K562 (cell line): ENCODE data around the gene UNC50. TPM values are rescaled to one million over a fixed set of nuclear protein-coding genes. Genes with fewer than 3 reads are reported as not detected.

Source experiments
- ATAC-seq: fragments of 200-7000 bp; cut with Tn5 transposase; 3 replicates; pipeline ENCODE4 v1.9.1; 2020; ENCODE audit warnings: moderate library complexity
- BruUV-seq: library from RNA; stranded (reverse); fragments of 400-500 nt; replicated peaks from 2 replicates; lab custom pipeline; 2021; lab: Mats Ljungman, UMichigan
- CTCF ChIA-PET: fragments of 300-600 bp; formaldehyde crosslinking; extraction: SDS; loops from one replicate; lab custom pipeline; 2021; ENCODE audit warnings: low intra/inter-chr PET ratio; lab: Yijun Ruan, JAX
- POLR2A ChIA-PET: fragments of 300-600, 350-650 bp; sonication (Branson Sonifier 250); formaldehyde crosslinking; extraction: SDS; loops from one replicate; lab custom pipeline; 2021; ENCODE audit warnings: antibody characterized with exemption, inconsistent platforms; lab: Yijun Ruan, JAX
- DNase-seq, 4 experiments: peaks; one replicate each; pipeline versions ENCODE4 v3.0.0 to v3.0.0-alpha.2; 2011 to 2018; ENCODE audit warnings: low spot score in 3 of 4, mixed read lengths in 3 of 4; ENCODE audit errors: extremely low read depth in 1 of 4
- FAIRE-seq: peaks from 2 replicates; lab custom pipeline; 2011; peaks lifted over from hg19 to GRCh38; lab: Jason Lieb, UNC
- H2AFZ ChIP-seq: 2 replicates; pipeline ENCODE4 v1.6.0; 2011; ENCODE audit warnings: low read depth, low read length, control low read depth, inconsistent platforms
- H3K27ac ChIP-seq: fragments of 200-600 bp; 3 replicates; pipeline ENCODE4 v1.8.0; 2011; ENCODE audit warnings: low read depth, mild to moderate bottlenecking, control low read depth, inconsistent platforms, low read length, moderate library complexity, mixed read lengths; ENCODE audit errors: extremely low read depth
- H3K27me3 ChIP-seq, 2 experiments: fragments of 300-600 bp in 1 of 2; 2 replicates in 1 of 2; 3 replicates in 1 of 2; pipeline versions ENCODE4 v1.6.0 to v1.8.0; 2011; ENCODE audit warnings: inconsistent platforms in 2 of 2, low read length in 2 of 2, mild to moderate bottlenecking in 1 of 2, mixed read lengths in 1 of 2, moderate library complexity in 1 of 2; ENCODE audit not compliant: control insufficient read depth in 2 of 2, insufficient read depth in 2 of 2
- H3K36me3 ChIP-seq: fragments of 300-600 bp; 3 replicates; pipeline ENCODE4 v1.8.0; 2011; ENCODE audit warnings: mild to moderate bottlenecking, low read length, inconsistent platforms; ENCODE audit not compliant: control insufficient read depth, insufficient read depth
- H3K4me1 ChIP-seq, 2 experiments: fragments of 200-600 bp in 1 of 2; replicated peaks in 1 of 2; 2 replicates in 1 of 2; 3 replicates in 1 of 2; pipeline versions ENCODE4 v1.5.1 to v1.8.0; 2011; ENCODE audit warnings: inconsistent platforms in 2 of 2, low read length in 2 of 2, mild to moderate bottlenecking in 1 of 2, mixed read lengths in 1 of 2, moderate library complexity in 1 of 2; ENCODE audit not compliant: control insufficient read depth in 2 of 2, insufficient read depth in 2 of 2
- H3K4me2 ChIP-seq: 2 replicates; pipeline ENCODE4 v1.6.1; 2011; ENCODE audit warnings: low read length, control low read depth, inconsistent platforms, mixed read lengths; ENCODE audit not compliant: insufficient read depth
- H3K4me3 ChIP-seq: fragments of 200-600 bp; sonication (generic), shearing (Covaris generic); 2 replicates; pipeline ENCODE4 v1.5.1; 2016; ENCODE audit warnings: control low read depth, inconsistent platforms
- H3K79me2 ChIP-seq: fragments of 200-600 bp; 3 replicates; pipeline ENCODE4 v1.8.0; 2011; ENCODE audit warnings: low read length, inconsistent platforms; ENCODE audit not compliant: control insufficient read depth, insufficient read depth
- H3K9ac ChIP-seq, 2 experiments: 2 replicates each; pipeline versions ENCODE4 v1.6.0 to v1.6.1; 2011; ENCODE audit warnings: low read depth in 2 of 2, low read length in 2 of 2, control low read depth in 1 of 2, inconsistent platforms in 1 of 2, mild to moderate bottlenecking in 1 of 2, mixed read lengths in 1 of 2; ENCODE audit not compliant: insufficient read depth in 1 of 2
- H3K9me1 ChIP-seq: one replicate; pipeline ENCODE4 v1.6.0; 2011; ENCODE audit warnings: inconsistent platforms, mild to moderate bottlenecking, low read length, moderate library complexity; ENCODE audit not compliant: control insufficient read depth, insufficient read depth
- H3K9me3 ChIP-seq: replicated peaks from 2 replicates; pipeline ENCODE4 v1.5.1; 2011; ENCODE audit warnings: low read depth, low read length, inconsistent platforms; ENCODE audit not compliant: control insufficient read depth, insufficient read depth
- H4K20me1 ChIP-seq: replicated peaks from 2 replicates; pipeline ENCODE4 v1.6.1; 2011; ENCODE audit warnings: low read length, inconsistent platforms, mixed read lengths; ENCODE audit not compliant: control insufficient read depth, insufficient read depth
- CBFA2T3 ChIP-seq: fragments of 450-650 bp; IDR thresholded peaks from 2 replicates; pipeline ENCODE4 v1.6.1; 2017
- CCAR2 ChIP-seq: fragments of 200-400 bp; formaldehyde crosslinking; IDR thresholded peaks from 2 replicates; pipeline ENCODE4 v1.6.1; 2017; ENCODE audit warnings: mild to moderate bottlenecking, low read depth, low read length
- EHMT2 ChIP-seq: fragments of 450-650 bp; IDR thresholded peaks from 2 replicates; pipeline ENCODE4 v1.6.1; 2018; ENCODE audit warnings: antibody characterized with exemption
- ETS1 ChIP-seq: conservative IDR thresholded peaks from 2 replicates; pipeline ENCODE4 v1.6.1; 2011; ENCODE audit warnings: low read depth, mild to moderate bottlenecking, low read length; ENCODE audit not compliant: control insufficient read depth
- OTX1 ChIP-seq: fragments of 450-650 bp; formaldehyde crosslinking; IDR thresholded peaks from 2 replicates; pipeline ENCODE4 v1.4.0; 2022; ENCODE audit warnings: mild to moderate bottlenecking
- PCBP2 ChIP-seq: fragments of 200-400 bp; formaldehyde crosslinking; IDR thresholded peaks from 2 replicates; pipeline ENCODE4 v1.6.1; 2018; ENCODE audit warnings: low read length, low read depth, mild to moderate bottlenecking, moderate library complexity; ENCODE audit not compliant: poor library complexity, severe bottlenecking
- SRSF3 ChIP-seq: fragments of 200-400 bp; formaldehyde crosslinking; IDR thresholded peaks from 2 replicates; pipeline ENCODE4 v1.6.1; 2016; ENCODE audit warnings: mild to moderate bottlenecking, low read length, moderate library complexity; ENCODE audit not compliant: insufficient read depth
- USF2 ChIP-seq: sonication (generic); formaldehyde crosslinking; IDR thresholded peaks from 2 replicates; pipeline ENCODE4 v1.5.0; 2020; ENCODE audit warnings: missing genetic modification reagents
- ZKSCAN1 ChIP-seq: fragments of 150-350 bp; IDR thresholded peaks from 2 replicates; pipeline ENCODE4 v1.6.1; 2016; ENCODE audit warnings: low read depth, low read length
- ZMIZ1 ChIP-seq, 2 experiments: fragments of 150-350 bp in 1 of 2; IDR thresholded peaks; 2 replicates each; pipeline ENCODE4 v1.6.1; 2012 to 2016; ENCODE audit warnings: low read depth in 2 of 2, low read length in 2 of 2, mild to moderate bottlenecking in 1 of 2, moderate library complexity in 1 of 2
- ZNF133 ChIP-seq: fragments of 250-450 bp; sonication (Bioruptor Pico); IDR thresholded peaks from 2 replicates; pipeline ENCODE4 v1.4.0; 2020; ENCODE audit warnings: mild to moderate bottlenecking
- ZNF76 ChIP-seq: fragments of 250-450 bp; sonication (Bioruptor Pico); IDR thresholded peaks from 2 replicates; pipeline ENCODE4 v1.4.0; 2020; ENCODE audit warnings: mild to moderate bottlenecking, moderate library complexity, borderline replicate concordance
- WGBS: fragments of 100-300 bp; shearing (Covaris generic); methylation state at CpG from one replicate; pipeline ENCODE4 v1.1.6; 2016; ENCODE audit warnings: low coverage, mixed read lengths; ENCODE audit not compliant: insufficient coverage; ENCODE audit errors: missing lambda C conversion rate; 5-methylcytosine and 5-hydroxymethylcytosine counted together
- in situ Hi-C: fragments of 300-500 bp; cut with MboI; formaldehyde crosslinking; loops from 4 replicates; pipeline ENCODE4 v1.15.0; 2018; ENCODE audit warnings: inconsistent platforms, mixed read lengths
- intact Hi-C: fragments of 100-400 bp; cut with micrococcal nuclease; formaldehyde crosslinking; loops from 2 replicates; pipeline ENCODE4 v1.14.2; 2022
- polyA plus RNA-seq, 8 experiments: library from polyadenylated mRNA; depleted of rRNA in 4 of 8; stranded (reverse) in 5 of 8; unstranded in 3 of 8; fragments of >200 nt; fragmentation: Nextera tagmentation in 2 of 8; fragmentation: Illumina TruSeq in 1 of 8; extraction: Ambion mirVana in 2 of 8; extraction: Trizol in 1 of 8; gene quantifications; 2 replicates each; pipeline versions ENCODE4 v1.2.1 to v1.2.3, GENCODE V29; 2011 to 2014; ENCODE audit warnings: inconsistent platforms in 1 of 8, missing spikeins in 1 of 8
- total RNA-seq, 7 experiments: library from RNA; depleted of rRNA in 6 of 7; stranded (reverse); fragments of >200 nt in 6 of 7; fragmentation: Illumina TruSeq in 2 of 7; extraction: Trizol in 2 of 7; gene quantifications; 2 replicates each; pipeline versions ENCODE4 v1.2.1 to v1.2.3, GENCODE V29; 2011 to 2021; ENCODE audit warnings: low replicate concordance in 1 of 7

The UNC50 gene
- total and polyA plus RNA-seq, 9 of the 15 experiments (the other 6 are each of a cell fraction or from before 2014, with no cell fraction given) = 30.0 to 52.9 (median 35.9) TPM

- H3K9me3 ChIP-seq = no peaks in the 10 kb centered on the region
- no peaks in the 10 kb centered on the region for H3K9me1 ChIP-seq
- H4K20me1 ChIP-seq = no peaks in the 10 kb centered on the region
- no peak for DNase-seq
- ATAC-seq = no peak
- no TSS peak for BruUV-seq
- POLR2A ChIA-PET = no interaction called here
- no peak overlapping the region for H3K4me2 ChIP-seq
- H3K4me1 ChIP-seq = peaks cover 15 to 19% of the 10 kb centered on the region in 2 experiments
- H3K27ac ChIP-seq = no peak overlapping the region
- no peak for TF ChIP-seq ZMIZ1 (IDR thresholded peaks at IDR 0.05; ENCODE audit: low read depth in 2 of 2, low read length in 2 of 2)
- no peak for TF ChIP-seq ETS1
- no peak for TF ChIP-seq ZNF76
- no peak for TF ChIP-seq CBFA2T3
- TF ChIP-seq ZNF133 = no peak
- TF ChIP-seq CCAR2 = no peak
- TF ChIP-seq EHMT2 = no peak
- TF ChIP-seq OTX1 (CRISPR knock-in tag) = no peak
- TF ChIP-seq SRSF3 = no peak
- TF ChIP-seq PCBP2 = no peak
- no peak for TF ChIP-seq ZKSCAN1
- no peak for TF ChIP-seq USF2
- CTCF ChIA-PET = no interaction called here
- in situ Hi-C loops = no loop called here
- 87% methylated on average over 17 of the region's 17 CpGs for WGBS
- no peak for FAIRE-seq
- intact Hi-C loops = no loop called here
- no peak overlapping the region for H3K4me3 ChIP-seq
- no peak overlapping the region; a peak in 1 of 4 replicates for H3K9ac ChIP-seq
- no peak overlapping the region for H2AFZ ChIP-seq
- H3K27me3 ChIP-seq = no peaks in the 10 kb centered on the region
- H3K36me3 ChIP-seq = peaks cover 37% of the 10 kb centered on the region
- no peaks in the 10 kb centered on the region for H3K79me2 ChIP-seq
Measured at GRCh38 chr2:98564541-98565132, 43.8 kb upstream of the UNC50 start.
